Femur (tissue), 1 donor: ENCODE measurements around the gene EML4.
"Not testable (repeated sequence)": the region's sequence is repeated elsewhere in the genome, so short reads cannot be mapped to it uniquely, and the experiment has no call there.

Experiments
- DNase-seq: peaks from one replicate; pipeline ENCODE4 v3.0.0-alpha.2; 2017

The EML4 gene, protein sequence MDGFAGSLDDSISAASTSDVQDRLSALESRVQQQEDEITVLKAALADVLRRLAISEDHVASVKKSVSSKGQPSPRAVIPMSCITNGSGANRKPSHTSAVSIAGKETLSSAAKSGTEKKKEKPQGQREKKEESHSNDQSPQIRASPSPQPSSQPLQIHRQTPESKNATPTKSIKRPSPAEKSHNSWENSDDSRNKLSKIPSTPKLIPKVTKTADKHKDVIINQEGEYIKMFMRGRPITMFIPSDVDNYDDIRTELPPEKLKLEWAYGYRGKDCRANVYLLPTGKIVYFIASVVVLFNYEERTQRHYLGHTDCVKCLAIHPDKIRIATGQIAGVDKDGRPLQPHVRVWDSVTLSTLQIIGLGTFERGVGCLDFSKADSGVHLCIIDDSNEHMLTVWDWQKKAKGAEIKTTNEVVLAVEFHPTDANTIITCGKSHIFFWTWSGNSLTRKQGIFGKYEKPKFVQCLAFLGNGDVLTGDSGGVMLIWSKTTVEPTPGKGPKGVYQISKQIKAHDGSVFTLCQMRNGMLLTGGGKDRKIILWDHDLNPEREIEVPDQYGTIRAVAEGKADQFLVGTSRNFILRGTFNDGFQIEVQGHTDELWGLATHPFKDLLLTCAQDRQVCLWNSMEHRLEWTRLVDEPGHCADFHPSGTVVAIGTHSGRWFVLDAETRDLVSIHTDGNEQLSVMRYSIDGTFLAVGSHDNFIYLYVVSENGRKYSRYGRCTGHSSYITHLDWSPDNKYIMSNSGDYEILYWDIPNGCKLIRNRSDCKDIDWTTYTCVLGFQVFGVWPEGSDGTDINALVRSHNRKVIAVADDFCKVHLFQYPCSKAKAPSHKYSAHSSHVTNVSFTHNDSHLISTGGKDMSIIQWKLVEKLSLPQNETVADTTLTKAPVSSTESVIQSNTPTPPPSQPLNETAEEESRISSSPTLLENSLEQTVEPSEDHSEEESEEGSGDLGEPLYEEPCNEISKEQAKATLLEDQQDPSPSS

GRCh38 chr2:42169100-42169873, at the start of gene EML4:
Gene EML4, plus strand, starts transcription at chr2:42169353. Its CDS starts 259 bp downstream, at chr2:42169612.
- DNase-seq: peak; percentile 96

DNA sequence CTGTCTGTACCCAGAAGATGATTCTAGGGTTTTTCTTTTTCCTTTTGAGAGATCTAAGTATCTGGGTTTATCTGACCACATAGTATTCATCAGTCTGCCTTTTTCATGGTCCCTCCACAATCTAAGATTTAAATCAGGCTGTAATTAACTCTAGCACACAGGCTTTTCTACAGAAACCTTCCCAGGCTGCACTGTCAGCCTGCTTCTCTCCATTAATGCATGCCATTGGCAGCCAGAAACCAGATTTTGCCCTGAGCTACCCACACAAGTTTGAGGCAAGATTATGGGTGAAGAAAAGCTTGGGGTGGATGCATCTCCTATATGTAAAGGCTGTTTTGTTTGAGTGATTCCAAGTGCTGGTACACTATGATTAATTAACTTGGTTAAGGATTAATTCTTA, 45.7 kb upstream of the EML4 start:
- no peak for DNase-seq

DNA sequence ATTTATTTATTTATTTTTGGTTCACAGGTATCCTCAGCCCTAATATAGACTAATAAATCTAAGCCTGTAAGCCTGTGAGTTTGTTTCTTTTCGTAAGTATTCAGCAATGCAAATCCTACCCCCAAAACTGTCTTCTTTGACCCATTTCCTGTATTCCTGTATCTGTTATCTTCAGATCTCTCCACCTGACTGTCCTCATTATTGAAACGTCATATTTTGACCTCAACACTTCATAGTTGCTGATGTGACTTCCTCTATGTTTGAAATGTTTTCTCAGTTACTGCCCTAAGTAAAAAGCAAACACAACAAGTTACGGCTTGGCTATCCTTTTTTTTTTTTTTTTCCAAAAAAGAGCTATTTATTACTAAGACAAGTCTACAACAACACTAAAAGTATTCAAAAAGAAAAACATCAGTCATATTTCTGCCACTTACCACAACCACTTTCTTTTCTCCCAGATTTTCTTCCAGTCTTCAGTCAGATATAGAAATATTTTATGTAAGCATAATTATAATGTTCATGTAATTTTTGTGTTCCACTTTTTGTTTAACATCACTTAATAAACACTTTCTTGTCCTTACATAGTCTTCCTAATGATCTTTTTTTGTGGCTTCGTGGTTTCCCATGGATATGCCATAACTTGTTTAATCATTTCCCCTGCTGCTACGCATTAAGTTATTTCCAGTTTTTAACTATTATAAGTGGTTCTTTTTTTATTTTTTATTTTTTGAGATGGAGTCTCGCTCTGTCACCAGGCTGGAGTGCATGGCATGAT, 45.0 kb upstream of the EML4 start:
- no peak for DNase-seq

- DNase-seq: no peak
Observed at GRCh38 chr2:42125841-42126594, 43.1 kb upstream of the EML4 start.

DNA sequence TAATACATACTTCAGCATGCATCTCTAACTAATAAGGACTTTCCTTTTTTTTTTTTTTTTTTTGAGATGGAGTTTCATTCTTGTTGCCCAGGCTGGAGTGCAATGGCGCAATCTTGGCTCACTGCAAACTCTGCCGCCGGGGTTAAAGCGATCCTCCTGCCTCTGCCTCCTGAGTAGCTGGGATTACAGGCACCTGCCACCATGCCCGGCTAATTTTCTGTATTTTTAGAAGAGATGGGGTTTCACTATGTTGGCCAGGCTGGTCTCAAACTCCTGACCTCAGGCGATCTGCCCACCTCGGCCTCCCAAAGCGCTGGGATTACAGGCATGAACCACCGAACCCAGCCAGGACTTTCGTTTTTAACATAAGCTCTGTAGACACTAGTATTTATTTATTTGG, 42.3 kb upstream of the EML4 start:
- not testable (repeated sequence) for DNase-seq

DNA sequence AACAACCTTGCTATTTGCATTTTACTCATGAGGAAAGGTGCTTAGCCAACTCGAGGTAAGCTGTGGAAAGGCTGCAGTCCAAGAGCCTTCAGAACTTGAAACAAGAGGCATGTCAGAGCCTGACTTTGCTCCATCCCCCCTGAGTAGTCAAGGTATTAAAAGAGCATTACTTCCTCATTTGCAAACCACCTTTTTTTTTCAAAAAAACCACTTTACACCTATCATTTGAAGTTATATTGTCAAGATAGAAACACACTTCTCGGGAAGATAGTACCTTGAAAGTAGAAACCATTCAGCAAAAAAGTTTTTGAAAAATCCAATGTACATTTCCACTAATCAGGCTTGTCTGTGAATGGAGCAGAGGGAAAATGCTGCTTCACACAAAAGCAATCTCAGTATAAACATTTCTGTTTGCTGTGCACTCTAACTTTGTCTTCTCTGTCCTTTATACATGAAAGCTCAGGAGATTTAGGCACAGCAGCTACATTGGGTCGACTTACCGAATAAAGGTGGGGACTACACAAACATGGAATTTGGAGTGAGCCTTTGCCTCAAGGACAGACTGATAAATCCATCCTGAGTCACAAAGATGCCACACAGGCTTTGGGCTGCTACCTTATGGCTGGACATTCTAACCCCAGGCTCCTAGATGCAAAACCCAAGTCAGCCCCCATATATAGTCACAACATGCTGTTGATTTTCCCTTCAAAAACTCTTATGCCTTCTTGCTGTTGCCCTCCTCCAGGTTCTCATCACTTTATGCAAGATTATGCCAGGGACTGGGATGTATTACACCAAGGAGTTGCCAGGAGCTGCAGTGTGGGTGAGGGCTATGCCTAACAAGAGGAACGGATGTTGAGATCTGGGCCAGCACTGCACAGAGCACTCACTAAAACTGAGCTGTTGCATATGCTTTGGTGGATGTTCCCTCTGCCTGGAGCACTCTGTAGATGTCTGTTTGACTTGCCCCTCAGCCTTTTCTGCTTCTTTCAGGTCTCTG, 41.4 kb upstream of the EML4 start:
- DNase-seq: no peak

DNA sequence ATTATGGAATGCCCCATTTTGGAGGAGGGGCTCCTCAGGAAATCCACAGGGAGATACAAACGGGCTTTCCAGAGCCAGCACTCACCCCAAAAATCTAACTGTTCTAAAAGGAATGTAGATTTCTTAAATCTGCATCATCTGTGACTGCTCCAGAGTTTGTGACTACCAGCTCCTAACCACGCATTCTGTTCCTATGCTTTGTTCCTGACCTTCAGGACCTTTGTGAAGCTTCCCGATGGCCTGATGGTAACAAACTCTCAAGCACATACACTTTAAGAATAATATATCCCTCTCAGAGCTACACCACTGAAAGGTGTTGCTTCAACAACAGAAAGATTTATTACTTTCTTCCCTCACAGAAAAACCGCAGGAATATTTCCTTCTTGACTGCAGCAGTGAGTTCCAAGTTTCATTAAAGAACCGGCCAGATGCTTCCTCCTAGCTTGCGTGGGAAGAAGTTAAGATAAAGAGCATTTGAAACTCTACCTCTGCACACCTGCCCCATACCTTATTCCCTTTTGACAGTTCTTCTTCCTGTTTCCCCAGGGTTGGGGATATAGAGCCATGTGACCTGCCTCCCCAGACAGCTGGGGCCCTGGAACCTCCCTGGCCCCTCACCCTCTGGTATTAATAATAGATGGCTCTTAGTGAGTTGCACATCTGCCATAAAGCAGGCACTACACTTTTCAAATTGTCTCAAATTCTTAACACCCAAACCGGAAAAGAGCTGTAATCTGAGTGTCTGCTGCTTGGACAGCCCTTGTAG, 40.2 kb upstream of the EML4 start:
- no peak for DNase-seq

- no peak for DNase-seq
Observed at GRCh38 chr2:42129487-42129852, 39.7 kb upstream of the EML4 start.

DNA sequence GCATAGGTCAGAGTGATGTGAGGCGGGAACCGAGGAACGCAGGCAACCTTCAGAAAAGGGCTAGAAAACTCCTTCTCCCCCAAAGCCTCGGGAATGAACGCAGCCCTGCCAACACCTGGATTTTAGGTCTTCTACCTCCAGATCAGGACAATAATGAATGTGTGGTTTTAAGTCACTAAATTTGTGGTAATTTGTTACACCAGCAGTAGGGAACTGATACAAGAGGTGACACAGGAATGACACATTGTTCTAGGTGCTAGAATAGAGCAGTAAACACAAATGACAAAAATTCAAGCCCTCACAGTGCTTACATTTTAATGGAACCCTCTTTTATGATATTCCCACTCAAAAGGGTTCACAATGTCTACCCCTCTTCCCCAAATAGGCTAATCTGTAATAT, 39.2 kb upstream of the EML4 start:
- no peak for DNase-seq

DNA sequence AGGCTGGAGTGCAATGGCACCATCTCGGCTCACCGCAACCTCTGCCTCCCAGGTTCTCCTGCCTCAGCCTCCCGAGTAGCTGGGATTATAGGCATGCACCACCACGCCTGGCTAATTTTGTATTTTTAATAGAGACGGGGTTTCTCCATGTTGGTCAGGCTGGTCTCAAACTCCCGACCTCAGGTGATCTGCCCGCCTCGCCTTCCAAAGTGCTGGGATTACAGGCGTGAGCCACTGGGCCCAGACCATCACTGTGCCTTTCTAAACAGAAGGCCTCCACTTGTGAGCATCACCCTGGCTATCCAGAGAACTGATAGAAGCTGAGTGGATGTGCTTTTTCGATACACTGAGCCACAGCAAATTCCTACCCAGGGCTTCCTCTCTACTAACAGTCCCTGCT, 38.3 kb upstream of the EML4 start:
- DNase-seq: not testable (repeated sequence)

GRCh38 chr2:42132191-42132965, 36.8 kb upstream of the EML4 start:
- DNase-seq: no peak

DNA sequence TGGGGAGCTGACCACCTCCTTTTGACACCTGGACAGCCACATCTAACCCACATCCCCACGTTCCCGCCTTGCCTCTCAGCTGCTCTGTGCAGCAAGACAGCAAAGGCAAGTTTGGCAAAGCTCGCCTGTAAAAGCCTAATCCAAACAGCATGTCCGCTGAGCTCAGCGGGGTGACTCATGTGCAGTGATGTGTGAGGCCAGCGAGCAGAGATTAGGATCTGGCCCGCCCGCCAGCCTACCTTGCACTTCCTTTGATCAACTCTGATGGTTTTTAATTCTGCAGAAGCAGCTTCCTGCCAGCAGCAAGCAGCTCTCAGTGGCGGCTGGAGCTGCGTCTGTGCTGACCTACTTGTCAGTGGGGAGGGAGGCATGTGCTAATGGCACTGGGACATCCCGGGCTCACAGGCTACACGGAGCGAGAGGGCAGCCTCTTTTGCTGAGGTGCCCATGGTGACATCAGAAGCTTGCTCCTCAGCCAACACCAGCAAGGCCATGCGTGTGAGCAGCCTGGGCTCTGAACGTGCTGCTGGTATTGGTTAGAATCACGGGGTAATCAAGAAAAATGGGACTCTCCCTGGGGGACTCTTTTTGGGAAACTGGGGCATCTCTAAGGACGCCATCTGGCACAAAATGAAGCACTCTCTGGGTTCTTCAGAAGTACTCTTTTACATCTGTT, 36.0 kb upstream of the EML4 start:
- peak; percentile 88 for DNase-seq

DNA sequence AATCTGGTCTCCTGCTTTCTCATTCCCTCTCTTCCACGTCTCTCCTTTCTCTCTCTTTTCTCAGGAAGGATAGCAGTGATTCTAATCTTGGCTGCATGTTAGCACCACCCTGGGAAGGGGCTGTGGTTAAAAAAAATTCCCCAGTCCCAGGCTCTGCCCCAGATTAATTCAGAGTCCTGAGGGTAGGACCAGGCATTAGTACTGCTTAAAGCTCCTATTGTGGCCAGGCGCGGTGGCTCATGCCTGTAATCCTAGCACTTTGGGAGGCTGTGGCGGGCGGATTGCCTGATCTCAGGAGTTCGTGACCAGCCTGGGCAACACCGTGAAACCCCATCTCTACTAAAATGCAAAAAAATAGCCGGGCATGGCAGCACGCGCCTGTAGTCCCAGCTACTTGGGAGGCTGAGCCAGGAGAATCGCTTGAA, 35.4 kb upstream of the EML4 start:
- DNase-seq: no peak

DNA sequence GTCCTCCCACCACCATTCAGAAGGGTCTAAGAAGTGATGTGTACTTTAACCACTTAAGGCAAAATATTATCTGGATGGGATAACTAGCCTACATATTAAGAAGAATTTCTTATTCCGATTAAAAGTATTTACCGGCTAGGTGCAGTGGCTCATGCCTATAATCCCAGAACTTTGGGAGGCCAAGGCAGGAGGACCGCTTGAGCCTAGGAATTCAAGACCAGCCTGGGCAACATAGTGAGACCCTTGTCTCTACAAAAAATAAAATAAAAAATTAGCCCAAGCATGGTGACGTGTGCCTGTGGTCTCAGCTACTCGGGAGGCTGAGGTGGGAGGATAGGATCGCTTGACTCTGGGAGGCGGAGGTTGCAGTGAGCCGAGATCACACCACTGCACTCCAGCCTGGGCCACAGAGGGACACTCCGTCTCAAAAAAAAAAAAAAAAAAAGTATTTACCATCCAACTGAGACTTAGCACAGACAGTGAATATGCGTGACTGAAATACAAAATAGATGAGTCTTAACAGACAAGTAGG, 34.7 kb upstream of the EML4 start:
- not testable (repeated sequence) for DNase-seq

DNA sequence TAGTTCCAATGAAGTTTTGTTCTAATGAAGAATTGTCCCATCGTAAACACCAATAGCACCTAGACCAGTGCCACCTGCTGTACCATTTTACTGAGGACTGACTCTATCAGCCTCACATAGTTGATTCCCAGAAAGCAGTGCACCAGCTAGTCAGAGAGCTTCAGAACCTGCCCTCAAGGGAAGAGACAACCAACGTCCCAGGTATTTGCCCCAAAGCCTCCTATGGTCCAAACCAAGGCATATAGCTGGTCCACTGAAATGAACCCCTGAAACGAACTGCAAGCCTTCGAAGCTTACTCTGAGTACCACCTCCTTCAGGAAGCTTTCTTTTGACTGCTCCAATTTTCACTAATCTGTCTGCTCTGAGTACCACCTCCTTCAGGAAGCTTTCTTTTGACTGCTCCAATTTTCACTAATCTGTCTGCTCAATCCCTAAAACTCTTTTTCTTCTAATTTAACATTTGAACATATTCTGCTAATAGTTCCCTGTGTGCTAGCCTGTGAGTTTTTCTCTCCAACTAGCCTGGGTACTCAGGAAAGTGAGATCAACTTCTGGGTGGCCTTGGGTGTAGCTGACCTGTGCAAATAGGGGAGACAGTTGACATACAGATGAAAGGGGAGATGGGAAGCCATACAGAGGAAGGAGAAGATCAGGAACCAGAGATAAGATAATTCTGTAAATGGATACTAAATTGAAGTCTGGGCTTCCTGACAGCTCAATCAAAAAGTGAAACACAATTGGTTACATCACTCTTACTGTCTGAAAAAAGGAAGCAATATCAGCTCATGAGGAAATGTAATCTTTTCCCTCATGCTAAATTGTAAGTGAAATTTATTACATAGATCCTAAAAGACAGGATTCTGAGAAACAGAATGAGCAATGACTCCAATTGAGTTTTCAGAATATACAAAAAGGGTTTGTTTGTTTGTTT, 33.5 kb upstream of the EML4 start:
- no peak for DNase-seq

DNA sequence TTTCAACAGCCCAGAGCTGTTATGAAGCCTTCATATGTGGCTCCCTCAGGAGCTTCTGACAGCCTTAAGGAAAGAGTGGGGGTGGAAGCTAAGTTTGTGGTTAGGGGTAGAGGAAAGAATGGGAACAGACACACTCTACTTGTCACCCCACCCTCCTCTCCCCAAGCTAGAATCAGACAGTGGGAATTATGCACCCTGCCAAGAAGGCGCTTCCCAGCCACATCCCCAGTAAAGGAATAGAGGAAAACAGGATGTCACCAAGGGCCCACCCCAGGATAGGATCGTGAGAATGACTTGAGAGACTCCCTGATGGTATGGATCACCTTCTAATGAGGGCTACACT, 32.4 kb upstream of the EML4 start:
- DNase-seq: no peak
